HG03175 (cell line): ENCODE data around the gene IL4R.
"Not testable (repeated sequence)": the region's sequence is repeated elsewhere in the genome, so short reads cannot be mapped to it uniquely, and the experiment has no call there.

Experiments used
- ATAC-seq: cut with Tn5 transposase; IDR thresholded peaks from one replicate; pipeline ENCODE4 v1.9.1; 2021; ENCODE audit warnings: mild to moderate bottlenecking, moderate library complexity; ENCODE audit not compliant: unreplicated experiment

The IL4R gene

DNA sequence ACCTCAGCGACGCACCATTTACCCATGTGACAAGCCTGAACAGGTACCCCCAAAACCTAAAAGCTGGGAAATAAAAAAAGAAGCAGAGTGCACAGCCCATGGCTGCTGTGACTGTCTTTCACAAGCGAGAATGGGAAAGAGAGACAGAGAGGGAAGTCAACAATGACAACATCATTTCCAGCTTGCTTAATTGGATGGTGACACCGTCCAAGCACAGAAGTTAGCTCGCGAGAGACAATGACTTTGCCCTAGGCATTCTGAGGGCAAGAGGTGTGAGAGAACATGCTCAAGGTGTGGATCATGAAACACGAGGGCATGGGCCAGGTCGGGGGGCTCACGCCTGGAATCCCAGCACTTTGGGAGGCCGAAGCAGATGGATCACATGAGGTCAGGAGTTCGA is 25.9 kb upstream of the IL4R start:
- no peak for ATAC-seq

DNA sequence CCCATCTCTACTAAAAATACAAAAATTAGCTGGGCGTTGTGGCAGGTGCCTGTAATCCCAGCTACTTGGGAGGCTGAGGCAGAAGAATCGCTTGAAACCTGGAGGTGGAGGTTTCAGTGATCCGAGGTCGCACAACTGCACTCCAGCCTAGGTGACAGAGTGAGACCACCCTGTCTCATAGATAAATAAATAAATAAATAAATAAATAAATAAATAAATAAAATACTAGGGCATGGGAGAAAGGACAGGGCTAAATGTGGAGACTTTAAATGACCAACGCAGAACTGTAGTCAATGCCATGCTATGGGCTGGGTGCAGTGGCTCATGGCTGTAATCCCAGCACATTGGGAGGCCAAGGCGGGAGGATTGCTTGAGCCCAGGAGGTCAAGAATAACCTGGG is 25.5 kb upstream of the IL4R start:
- ATAC-seq, result not testable (repeated sequence)

DNA sequence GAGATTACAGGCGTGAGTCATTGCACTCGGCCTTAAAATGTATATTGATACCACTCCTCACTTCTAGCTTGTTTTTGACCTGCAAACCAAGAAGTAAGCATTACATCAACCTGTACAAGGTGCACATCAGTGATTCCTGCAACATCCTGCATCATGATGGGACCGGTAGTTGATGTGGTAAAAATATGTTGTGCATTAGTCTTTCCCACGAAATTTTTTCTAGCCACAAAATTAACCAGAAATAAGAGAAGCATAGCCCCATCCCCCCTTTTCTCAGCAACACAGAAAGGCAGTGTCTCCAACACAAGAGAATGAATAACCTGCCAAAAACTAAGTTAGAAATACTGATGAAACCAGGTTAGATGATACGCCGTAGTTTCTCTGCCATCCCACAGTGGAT is 24.1 kb upstream of the IL4R start:
- no peak for ATAC-seq

DNA sequence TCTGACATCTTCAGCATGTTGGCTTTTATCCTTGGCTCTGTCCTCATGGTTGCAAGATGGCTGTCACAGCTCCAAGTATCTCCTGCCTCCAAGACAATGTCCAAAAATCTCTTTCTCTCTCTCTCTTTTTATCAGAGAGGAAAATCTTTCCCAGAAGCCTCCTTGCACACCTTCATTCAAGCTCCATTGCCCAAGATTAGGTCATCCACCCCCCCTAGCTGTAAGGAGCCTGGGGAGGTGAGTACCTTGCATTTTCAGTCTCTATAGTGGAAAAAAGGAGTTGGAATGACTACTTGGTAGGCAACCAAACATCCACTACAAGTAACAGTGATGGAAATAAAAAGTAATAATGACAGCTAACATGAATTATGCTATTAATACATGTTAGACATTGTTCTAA is 23.2 kb upstream of the IL4R start:
- ATAC-seq, result no peak

DNA sequence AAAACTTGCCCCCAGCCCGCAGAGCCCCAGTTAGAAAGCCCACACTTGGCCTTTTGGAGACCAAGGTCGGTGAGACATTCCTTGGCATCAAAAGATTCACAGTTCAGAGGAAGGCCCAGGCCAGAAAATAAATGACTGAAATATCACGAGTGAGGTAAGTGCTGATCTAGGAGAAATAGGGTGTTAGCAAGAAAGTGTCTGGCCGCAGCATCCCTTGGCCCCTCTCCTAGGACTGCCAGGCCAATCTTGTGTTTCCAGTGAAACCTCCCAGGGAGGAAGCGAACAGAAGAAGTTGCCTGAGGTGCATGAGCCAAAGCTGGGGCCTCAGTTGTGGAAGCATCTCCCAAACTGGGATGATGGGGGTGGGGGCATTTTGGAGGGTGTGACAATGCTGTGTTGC is 22.7 kb upstream of the IL4R start:
- ATAC-seq, result no peak

DNA sequence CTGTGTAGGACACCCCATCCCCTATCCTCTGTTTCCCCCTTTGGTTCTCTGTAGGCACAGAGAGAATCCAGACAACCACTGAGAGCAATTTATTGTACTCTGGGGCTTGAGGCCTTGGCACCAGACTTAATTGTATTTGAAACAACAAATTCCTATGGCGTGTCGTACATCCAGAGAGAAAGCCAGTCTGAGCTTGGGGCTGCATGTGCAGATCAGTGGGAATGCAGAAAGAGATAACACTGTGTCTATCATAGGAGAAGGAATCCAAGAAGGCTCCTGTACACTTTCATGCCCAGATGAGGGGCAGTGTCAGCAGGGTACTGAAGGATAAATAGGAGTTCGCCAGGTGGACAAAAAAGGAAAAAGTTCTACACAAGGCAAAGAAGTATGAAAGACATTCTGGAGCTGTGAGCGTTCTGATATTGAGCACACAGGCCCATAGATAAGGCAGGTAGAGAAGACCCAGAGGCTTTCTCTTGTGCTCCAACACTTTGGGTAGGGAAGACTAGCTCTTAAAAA is 22.0 kb upstream of the IL4R start:
- ATAC-seq, result no peak

DNA sequence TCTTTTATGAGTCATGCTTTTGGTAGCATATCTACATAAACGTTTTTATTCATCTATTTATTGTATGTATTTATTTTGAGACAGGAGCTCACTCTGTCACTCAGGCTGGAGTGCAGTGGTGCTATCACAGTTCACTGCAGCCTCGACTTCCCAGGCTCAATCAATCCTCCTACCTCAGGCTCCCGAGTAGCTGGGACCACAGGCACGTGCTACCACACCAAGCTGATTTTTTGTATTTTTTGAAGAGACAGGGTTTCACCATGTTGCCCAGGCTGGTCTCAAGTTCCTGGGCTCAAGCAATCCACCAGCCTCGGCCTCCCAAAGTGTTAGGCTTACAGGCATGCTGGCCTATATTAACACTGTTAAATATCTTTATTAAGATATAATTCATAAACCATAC is 20.4 kb upstream of the IL4R start:
- no peak for ATAC-seq

DNA sequence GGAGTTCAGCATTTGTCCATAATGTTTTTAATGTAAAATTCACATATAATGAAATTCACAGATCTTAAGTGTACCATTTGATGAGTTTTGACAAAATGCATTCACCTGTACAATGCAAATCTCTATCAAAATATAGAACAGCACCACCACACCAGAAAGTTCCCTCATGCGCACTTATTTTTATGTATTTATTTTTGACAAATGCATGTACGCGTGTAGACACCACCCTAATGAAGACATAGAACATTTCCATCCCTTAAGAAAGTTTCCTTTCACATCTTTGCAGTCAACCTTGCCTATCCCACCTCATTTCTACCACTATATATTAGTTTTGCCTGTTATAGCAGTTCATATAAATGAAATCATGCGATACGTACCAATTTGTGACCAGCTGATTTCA is 15.6 kb upstream of the IL4R start:
- ATAC-seq, result no peak

DNA sequence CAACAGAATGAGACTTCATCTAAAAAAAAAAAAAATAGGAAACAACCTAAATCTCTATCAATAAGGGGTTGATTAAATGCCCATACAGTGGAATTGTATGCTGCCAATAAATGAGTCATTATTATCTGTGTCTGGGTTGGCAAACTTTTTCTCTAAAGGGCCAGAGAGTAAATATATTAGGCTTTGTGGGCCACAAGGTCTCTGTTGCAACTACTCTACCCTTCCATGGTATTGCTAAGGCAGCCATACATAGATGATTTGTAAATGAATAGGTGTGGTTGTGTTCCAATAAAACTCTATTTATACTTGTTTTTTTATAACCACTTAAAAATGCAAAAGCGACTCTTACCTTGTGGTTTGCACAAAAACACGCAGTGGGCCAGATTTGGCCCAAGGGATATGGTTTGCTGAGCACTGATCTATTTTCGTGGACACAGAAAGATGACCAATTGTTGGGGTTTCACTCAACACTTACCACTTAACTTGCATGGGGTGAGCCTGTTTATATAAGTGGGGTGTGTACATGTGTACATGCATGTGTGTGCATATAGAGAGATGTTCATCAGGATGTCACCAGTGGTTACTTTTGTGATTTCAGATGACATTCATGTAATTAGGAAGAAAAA is 12.4 kb upstream of the IL4R start:
- ATAC-seq, result no peak

DNA sequence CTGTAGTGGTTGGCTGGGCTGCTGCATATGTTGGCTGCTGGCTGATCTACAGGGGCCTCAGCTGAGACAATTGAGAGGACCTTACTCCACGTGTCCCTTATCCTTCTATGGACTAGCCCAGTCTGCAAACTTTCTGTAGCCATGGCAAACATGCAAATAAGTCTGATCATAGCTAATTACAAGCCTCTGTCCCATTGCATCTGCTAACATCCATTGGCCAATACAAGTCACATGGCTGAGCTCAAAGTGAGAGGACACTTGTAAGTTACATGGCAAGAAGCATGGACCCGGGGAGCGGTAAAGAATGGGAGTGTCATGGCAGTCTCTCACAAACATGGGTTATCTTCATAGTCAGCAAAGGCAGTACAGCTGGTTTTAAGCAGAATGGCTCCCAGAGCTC is 11.6 kb upstream of the IL4R start:
- ATAC-seq, result no peak

DNA sequence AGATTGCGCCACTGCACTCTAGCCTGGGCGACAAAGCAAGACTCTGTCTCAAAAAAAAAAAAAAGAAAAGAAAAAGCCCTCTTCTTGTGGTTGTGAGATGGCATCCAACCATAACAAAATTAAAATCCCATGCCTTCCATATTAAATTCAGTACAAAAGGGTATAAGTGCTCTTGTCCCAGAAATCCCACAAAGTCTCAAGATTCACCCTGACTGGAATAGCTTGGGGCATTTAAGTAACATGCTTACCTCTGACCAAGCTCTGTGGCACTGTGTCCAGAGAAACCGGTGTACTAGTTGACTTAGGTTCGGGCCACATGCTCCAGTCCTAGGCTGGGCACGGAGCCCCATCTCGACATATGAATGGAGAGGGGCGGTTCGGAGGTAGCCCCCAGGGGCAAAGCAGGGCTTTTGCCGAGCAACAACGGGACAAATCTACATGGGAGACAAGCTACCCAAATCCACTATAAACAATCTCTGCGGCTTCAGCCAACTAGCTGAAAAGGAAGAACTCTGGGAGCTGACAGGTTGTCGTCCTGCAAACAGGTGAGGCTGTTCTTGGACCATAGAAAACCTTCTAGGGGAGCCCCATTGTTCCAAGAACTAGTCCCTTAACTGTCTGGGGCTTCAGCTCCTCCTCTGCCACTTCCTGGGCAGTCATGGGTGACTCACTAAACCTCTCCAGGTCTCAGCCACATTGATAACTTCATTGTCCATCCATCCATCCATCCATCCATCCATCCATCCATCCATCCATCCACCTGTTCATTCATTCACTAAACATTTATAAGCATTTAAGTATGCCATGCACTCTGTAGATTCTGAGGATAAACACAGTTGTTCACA is 10.3 kb upstream of the IL4R start:
- no peak for ATAC-seq

DNA sequence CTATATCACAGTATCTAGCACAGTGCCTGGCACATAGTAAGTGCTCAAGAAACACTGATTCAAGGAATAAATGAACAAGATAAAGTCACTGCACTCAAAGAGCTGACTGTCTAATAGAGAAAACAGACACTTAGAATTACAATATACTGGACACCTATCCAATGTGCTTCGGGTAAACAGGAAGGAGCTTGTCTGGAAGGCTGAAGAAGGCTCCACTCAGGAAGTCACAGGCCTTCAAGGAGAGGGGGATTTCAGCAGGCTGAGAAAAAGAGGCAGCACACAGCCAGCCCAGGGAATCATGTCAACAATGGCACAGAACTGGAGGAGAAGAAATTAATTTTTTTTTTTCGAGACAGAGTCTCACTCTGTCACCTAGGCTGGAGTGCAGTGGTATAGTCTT is 9.7 kb upstream of the IL4R start:
- ATAC-seq, result no peak

DNA sequence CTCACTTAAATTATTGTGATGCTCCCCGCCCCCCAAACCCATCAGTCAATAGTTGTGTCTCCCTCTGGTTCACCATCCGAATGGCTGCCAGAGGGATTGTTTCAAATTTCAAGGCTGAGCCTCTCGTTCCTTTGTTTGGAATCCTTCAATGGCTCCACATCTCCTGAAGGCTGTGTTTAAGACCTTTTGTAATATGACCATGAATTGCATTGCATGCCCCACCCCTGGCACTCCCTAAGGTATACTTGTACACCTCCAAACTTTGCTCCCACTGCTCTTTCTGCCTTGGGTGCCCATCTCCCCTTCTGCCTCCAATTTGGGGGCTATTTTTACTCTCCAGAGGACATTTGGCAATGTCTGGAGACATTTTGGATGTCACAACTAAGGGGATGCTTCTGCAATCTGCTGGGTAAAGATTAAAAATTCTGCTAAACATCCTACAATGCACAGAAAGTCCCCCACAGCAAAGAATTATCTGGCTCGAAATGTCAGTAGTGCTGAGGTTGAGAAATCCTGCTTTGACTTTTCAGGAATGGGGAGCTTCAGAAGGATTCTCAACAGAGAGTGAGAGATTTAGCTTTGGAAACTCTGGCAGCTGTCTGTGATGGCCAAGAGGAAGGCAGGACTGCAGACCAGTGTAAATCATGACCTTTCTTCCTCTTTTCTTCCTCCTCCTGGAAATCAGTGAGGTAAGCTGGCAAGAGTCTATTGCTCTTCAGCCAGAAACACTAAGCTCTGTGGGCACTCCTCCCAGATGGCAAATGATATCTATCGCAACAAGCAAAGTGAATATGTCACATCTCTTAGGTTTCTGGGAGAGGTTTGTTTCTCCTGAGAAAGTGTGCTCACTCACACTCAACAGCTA is 8.7 kb upstream of the IL4R start:
- ATAC-seq, result no peak

DNA sequence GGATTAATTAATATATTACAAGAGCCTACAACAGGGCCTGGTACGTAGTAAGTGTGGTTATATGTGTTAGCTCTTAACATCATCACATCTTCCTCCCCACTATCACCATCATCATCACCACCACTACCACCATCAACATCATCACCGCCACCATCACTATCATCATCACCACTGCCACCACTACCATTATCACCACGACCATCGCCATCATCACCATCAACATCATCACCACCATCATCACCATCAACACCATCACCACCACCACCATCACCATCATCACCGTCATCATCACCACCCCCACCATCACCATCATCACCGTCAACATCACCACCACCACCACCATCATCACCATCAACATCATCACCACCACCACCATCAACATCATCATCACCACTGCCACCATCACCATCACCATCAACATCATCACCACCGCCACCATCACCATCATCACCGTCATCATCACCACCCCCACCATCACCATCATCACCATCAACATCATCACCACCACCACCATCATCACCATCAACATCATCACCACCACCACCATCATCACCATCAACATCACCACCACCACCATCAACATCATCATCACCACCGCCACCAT is 7.8 kb upstream of the IL4R start:
- ATAC-seq, result no peak

DNA sequence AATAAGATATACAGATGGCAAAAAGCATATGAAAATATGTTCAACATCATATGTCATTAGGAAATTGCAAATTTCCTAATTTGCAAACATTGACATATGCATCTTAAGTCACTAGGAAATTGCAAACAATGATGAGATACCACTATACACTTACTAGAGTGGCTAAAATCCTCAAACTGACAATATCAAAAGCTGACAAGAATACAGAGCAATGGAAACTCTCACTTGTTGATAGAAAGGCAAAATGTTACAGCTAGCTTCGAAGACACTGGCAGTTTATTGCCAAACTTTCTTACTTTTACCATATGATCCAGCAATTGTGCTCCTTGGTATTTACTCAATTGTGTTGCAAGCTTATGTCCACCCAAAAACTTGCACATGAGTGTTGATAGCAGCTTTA is 5.0 kb upstream of the IL4R start:
- ATAC-seq, result no peak

DNA sequence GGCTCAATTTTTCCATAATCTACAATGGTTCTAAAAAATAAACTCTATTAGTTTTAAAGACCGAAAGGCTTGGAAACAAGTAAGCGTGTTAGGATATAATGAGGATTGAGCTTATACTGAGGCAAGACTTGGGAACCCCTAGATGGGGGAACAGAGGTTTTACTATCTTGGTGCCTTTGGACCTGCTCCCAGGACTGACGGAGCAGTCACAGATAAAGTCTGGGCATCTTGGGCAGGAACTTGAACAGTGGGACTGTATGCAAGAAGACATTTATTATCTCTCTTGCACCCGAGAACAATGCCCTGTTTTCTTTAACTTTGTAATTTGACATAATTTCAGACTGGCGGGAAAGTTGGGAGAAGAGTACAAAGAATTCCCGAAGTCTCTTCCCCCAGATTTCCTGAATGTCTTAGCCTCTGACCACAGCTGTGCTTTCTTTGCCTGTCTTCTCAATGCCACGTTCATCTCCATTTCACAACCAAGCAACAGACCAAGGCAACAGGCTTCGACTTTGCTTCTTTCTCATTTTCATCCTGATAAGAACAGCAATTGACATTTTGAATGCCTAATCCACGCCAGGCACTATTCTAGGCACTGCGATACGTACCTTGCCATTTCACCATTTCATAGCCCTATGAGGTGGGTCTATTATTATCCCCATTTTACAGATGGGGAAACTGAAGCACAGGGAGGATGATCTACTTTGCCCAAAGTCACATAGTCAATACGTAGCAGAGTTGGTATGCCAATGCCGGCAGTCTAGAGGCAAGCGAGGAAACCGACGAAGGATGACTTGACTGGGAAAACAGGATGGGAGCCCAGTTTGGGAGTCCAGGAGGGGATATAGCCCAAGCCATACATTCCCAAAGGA is 3.0 kb upstream of the IL4R start:
- ATAC-seq, result no peak

DNA sequence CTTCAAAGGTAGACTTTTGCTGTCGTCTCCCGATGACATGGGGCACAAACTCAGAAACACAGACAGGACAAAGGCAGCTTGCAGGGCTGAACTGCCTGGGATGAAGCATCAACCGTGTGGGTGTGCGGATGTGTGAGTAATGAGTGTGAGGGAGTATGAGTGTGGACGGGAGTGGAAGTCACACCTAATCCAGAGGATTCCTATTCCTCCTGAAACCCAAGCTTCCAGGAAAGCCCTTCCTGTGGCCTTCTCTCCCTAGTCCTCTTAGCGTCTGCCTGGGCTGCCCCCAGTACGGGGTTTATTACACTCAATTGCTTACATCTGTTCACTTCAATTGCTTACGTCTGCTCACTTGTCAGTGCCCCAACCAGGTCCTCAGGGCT is 2.3 kb upstream of the IL4R start:
- ATAC-seq, result no peak

DNA sequence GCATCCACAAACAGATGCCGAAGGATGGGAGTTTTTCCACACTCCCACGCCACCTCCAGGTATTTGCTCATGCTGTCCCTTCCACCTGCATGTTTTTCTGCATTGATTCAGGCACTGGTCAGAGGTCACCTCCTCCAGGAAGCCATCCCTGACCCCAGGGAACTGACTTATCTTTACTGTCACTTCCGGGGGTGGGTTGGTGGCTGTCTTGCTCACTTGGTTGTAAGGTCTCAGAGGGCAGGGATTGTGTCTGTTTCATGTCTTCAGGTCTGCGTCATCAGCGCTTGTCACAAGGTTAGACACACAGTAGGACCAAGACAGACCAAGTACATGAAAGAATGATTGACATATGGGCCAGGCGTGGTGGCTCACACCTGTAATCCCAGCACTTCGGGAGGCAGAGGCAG is 1.9 kb upstream of the IL4R start:
- no peak for ATAC-seq

DNA sequence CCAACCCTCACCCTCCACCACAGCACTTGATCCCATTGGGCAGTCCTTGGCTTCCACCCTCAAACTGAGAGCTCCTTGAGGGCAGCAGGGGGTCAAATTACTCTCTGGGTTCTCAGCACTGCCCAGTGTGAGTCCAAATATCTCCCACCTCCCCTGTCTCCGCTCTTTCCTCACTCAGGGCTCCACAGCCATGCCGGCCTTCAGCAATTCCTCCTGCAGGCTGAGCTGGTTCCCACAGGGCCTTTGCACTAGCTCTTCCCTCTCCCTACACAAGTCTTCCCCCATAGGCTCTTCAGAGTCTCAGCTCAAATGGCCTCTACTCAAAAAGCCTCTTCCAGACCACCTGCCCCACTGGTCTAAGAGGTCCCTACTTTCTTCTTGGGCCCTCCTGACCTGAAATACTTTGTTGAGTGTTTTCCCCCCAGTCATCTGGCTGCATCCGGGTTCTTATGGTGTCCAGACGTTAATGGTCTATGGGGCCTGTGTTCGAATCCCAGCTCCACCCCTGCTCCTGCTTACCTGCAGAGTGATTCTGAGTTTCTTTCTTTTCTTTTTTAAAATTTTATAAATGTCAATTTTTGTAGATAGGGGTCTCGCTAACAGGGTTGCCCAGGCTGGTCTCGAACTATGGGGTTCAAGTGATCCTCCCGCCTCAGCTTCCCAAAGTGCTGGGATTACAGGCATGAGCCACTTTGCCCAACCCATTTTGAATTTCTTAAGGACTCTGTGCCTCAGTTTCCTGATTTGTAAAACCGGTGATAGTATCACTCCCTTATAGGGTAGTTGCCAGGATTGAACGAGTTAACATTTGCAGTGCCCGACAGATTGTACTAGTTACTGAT is 973 bp upstream of the IL4R start:
- ATAC-seq, result no peak
